Measurements from ENCODE around the gene IER3. TPM values are rescaled to one million over a fixed set of nuclear protein-coding genes. Genes with fewer than 3 reads are reported as not detected.
A peak's percentile ranks its signal among the peaks of the same experiment; 100 is the strongest.

The IER3 gene
- total and polyA plus RNA-seq, 9 of the 15 experiments (the other 6 are each of a cell fraction or from before 2014, with no cell fraction given) = 1.5 to 30.0 (median 11.5) TPM

GRCh38 chr6:30767158-30767943 is 23.0 kb upstream of the IER3 start (continued):
- peak; percentile 89 for TF ChIP-seq ARID1B (IDR thresholded peaks at IDR 0.05)
- no peak for TF ChIP-seq SAFB (IDR thresholded peaks at IDR 0.05; ENCODE audit: borderline replicate concordance, low read depth, low read length)
- no peak for TF ChIP-seq ELK3 (CRISPR knock-in tag; IDR thresholded peaks at IDR 0.05)
- TF ChIP-seq SMARCE1 (IDR thresholded peaks at IDR 0.05) = peak; percentile 78
- no peak for TF ChIP-seq TCF7L2 (IDR thresholded peaks at IDR 0.05; ENCODE audit: low read depth, low read length)
- no peak for TF ChIP-seq TSC22D4 (tag; IDR thresholded peaks at IDR 0.05)
- TF ChIP-seq GTF2B (IDR thresholded peaks at IDR 0.05; ENCODE audit: extremely low read depth, insufficient read length) = no peak
- peak; percentile 5; the same call in 1 of the 2 replicates for TF ChIP-seq GTF2E2 (tag; IDR thresholded peaks at IDR 0.05)
- 0 out of 2 replicates have a peak, but pooled peaks have one; percentile 42 for TF ChIP-seq ZEB2 (IDR thresholded peaks at IDR 0.05)
- TF ChIP-seq HOXB6 (CRISPR knock-in tag; IDR thresholded peaks at IDR 0.05; ENCODE audit: borderline replicate concordance) = no peak
